Stimulated activated naive CD8-positive, alpha-beta T cell treated with anti-CD3 and anti-CD28 coated beads, Interleukin-15, Interleukin-2, amounts not matched to agents 100 U/mL and 50 U/mL, for 24 hours (primary cell): Measurements from ENCODE around the gene HBS1L.
A peak's percentile ranks its signal among the peaks of the same experiment; 100 is the strongest.

ENCODE experiments used
- ATAC-seq: fragments of 150-1000 bp; cut with Tn5 transposase; one replicate; pipeline ENCODE4 v1.10.0; 2021
- DNase-seq: peaks from one replicate; pipeline ENCODE4 v3.0.0; 2021

HBS1L gene

GRCh38 chr6:134997133-134997995, 57.3 kb downstream of the HBS1L start:
- DNase-seq (no peak), ATAC-seq (peak; percentile 69)

GRCh38 chr6:134995536-134995935, 59.1 kb downstream of the HBS1L start:
- no peak for ATAC-seq
- no peak for DNase-seq

- ATAC-seq = no peak
- DNase-seq = no peak
Observed at GRCh38 chr6:134994431-134994830, 60.2 kb downstream of the HBS1L start.

GRCh38 chr6:134992155-134992554, 62.5 kb downstream of the HBS1L start:
- no peak for ATAC-seq
- DNase-seq = no peak

GRCh38 chr6:134990262-134990661, 64.4 kb downstream of the HBS1L start:
- DNase-seq (no peak), ATAC-seq (no peak)

- DNase-seq = no peak
Observed at GRCh38 chr6:134984821-134985220, 69.8 kb downstream of the HBS1L start.

GRCh38 chr6:134983823-134984222, 70.8 kb downstream of the HBS1L start:
- no peak for ATAC-seq
- no peak for DNase-seq

More at GRCh38 chr6:134984821-134985220, 69.8 kb downstream of the HBS1L start:
- no peak for ATAC-seq

GRCh38 chr6:134982161-134982560, 72.5 kb downstream of the HBS1L start:
- ATAC-seq = no peak
- DNase-seq = no peak

- DNase-seq (no peak), ATAC-seq (peak; percentile 81)
Observed at GRCh38 chr6:134980846-134981245, 73.8 kb downstream of the HBS1L start.

- peak; percentile 45 for DNase-seq
- ATAC-seq = peak; percentile 90
Observed at GRCh38 chr6:134979142-134979541, 75.5 kb downstream of the HBS1L start.

GRCh38 chr6:134974370-134974769, 80.3 kb downstream of the HBS1L start:
- ATAC-seq = no peak
- no peak for DNase-seq

GRCh38 chr6:134967711-134968110, 86.9 kb downstream of the HBS1L start:
- ATAC-seq (no peak), DNase-seq (no peak)

- ATAC-seq (no peak), DNase-seq (no peak)
Observed at GRCh38 chr6:134964451-134965203, 90.0 kb downstream of the HBS1L start.

GRCh38 chr6:134962421-134962820, 92.2 kb downstream of the HBS1L start:
- no peak for DNase-seq
- no peak for ATAC-seq

GRCh38 chr6:134961366-134961765, 93.3 kb downstream of the HBS1L start:
- no peak for ATAC-seq
- no peak for DNase-seq

- ATAC-seq = no peak
- no peak for DNase-seq
Observed at GRCh38 chr6:134959603-134960002, 95.0 kb downstream of the HBS1L start.

GRCh38 chr6:134956676-134957075, 97.9 kb downstream of the HBS1L start:
- ATAC-seq = peak; percentile 21
- no peak for DNase-seq

GRCh38 chr6:134956032-134956431, 98.6 kb downstream of the HBS1L start:
- ATAC-seq = peak; percentile 76
- peak; percentile 17 for DNase-seq

- no peak for DNase-seq
- ATAC-seq = no peak
Observed at GRCh38 chr6:134954272-134955000, 100.2 kb downstream of the HBS1L start.

GRCh38 chr6:134951494-134952263, 102.9 kb downstream of the HBS1L start:
- ATAC-seq (no peak), DNase-seq (no peak)

- no peak for ATAC-seq
- no peak for DNase-seq
Observed at GRCh38 chr6:134950482-134950881, 104.1 kb downstream of the HBS1L start.

GRCh38 chr6:134949927-134950326, 104.7 kb downstream of the HBS1L start, which contains the start of gene ALDH8A1:
Gene ALDH8A1 (minus strand): TSS chr6:134950101. CDS start chr6:134950053, 48 bp downstream.
- DNase-seq = no peak
- ATAC-seq = no peak
